NCI-H510A treated with DMSO at 0.1 percent for 48 hours (cell line): ENCODE results near the gene NAA10.

ENCODE experiments used
- DNase-seq: peaks from one replicate; lab custom pipeline; 2025; lab: John Stamatoyannopoulos, UW

The NAA10 gene

DNA sequence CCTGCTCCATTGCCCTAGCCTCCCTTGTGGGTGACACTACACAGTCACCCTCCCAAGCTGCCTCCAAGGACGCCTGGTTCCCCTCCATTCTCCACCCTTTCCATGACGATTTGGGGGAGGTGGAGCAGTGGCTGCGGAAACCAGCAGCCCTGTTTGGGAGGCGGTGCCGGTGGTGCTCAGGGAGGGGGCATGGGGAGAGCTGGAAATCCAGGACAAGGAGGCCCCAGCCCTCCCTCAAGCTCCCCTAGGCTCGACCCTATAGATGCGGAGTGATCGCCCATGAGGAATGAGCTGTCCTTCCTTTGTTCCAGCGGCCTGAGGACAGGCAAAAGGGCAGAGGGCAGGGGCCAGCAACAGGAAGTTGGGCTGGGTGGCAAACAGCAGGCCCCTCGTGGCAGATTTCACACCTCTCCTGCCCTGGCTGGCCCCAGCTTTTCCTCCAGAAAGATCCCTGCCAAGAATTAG lies 13.2 kb upstream of the NAA10 start:
- no peak for DNase-seq

- DNase-seq: peak; percentile 59
Observed at GRCh38 chrX:153947009-153947769, 12.4 kb upstream of the NAA10 start.

DNA sequence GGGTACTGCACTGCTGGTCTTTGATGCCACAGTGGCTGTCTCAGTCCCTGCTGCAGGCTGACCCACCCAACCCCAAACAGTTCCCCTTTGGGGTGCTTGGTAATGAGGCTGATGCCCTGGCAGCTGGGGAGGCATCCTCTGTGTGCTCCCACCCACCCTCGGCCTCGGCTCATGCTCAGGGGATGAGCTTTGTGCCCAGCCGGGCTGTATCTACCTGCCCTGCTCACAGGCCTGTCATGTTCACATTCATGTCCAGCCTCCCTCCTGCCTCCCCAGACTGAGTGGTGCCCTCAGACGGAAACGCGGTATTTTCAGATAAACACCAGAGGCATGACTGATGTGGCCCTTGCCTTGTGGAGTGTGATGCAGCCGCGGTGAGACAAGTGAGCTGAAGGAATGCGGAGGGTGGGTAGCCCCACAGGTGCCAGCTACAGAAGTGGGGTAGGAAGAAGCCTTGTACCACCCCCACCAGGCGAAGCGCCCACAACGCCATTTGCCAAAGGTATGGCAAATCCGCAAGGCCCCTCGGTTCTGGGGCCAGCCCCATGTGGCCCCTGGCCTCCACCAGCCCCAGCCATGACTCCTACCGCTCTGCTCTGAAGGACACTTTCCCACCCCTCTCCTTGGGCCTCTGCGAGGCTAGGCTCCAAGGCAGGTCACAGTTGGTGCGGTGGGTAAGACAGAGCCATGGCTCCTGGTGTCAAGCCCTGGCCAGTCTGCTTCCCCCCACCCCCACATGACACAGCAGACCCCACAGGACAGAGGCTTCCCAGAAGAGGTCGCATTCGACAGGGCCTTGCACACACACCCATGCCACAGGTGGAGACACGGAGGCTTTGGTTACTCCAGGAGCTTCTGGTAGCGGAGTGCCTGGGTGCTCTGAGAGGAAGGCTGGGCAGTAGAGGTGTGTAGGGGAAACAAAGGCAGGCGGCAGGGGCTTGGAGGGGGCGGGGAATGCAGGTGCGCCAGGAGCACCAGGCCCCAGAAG lies 11.4 kb upstream of the NAA10 start:
- DNase-seq: no peak

DNA sequence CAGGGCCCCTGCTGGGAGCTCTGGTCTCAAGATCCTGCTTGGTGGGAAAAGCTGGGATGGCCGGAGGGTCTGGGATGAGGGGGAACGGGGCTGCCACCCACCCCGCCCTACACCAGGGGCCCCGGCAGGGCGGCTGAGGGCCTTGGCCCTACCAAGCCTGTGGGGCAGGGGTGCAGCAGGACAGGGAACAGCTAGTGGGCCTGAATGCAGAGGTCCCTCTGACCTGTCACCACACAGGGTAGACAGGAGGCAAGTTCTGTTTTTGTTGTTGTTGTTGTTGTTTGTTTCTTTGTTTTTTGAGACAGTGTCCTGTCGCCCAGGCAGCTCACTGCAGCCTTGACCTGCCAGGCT lies 9.9 kb upstream of the NAA10 start:
- DNase-seq: no peak

DNA sequence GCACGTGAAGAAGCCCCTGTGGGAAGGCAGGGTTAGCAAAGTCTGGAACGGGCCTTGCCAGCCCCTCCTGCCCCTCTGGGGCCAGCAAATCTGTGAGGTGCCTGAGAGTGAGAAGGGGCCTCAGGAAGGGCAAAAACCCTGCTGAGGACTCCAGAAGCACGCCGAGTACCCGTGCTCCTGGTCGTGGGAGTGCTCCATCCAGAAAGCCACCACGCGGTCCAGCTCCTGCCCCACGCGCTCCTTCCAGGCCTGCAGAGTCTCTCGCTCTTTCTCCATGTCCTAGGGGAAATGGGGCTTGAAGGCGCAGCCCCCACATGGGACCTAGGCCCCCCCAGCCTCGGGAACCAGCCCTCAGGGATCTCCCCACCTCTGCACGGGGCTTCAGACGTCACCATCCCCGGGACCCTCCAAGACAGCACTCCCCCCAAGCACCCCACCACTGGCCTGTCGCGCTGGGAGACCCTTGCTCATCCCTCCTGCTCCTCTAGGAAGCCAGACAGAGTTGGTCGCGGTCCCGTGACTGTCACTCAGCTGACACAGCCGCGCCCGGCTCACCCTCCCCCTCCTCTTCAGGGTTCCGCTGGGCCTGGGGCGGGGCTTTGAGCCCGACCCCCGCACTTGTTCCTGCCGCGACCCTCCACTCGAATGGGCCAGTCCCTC lies 9.4 kb upstream of the NAA10 start, which contains the start of gene RENBP:
Gene RENBP, minus strand, starts transcription at position 504 of the 660 bp plus-strand sequence. Its CDS starts 33 bp downstream, at position 471.
- DNase-seq: no peak

GRCh38 chrX:153941336-153942252 lies 6.8 kb upstream of the NAA10 start:
- DNase-seq: no peak

DNA sequence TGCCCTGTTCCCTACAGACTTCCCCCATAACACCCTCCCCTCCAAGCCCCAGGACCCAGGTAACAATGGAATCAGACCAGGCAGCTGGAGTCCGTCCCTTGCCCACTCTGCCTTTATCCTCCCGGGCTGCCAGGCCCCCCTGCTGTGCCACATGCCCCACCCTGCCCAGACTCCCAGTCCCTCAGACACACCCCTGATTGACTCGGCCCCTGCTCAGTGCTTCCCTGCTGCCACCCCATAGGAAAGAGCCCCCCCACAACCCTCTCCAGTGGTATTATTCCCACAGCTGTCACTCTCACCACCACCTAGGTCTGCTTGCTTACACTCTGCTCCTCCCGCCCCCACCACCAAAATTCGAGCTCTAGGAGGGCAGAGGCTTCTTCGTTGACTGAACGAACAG lies 4.7 kb upstream of the NAA10 start:
- DNase-seq: no peak

DNA sequence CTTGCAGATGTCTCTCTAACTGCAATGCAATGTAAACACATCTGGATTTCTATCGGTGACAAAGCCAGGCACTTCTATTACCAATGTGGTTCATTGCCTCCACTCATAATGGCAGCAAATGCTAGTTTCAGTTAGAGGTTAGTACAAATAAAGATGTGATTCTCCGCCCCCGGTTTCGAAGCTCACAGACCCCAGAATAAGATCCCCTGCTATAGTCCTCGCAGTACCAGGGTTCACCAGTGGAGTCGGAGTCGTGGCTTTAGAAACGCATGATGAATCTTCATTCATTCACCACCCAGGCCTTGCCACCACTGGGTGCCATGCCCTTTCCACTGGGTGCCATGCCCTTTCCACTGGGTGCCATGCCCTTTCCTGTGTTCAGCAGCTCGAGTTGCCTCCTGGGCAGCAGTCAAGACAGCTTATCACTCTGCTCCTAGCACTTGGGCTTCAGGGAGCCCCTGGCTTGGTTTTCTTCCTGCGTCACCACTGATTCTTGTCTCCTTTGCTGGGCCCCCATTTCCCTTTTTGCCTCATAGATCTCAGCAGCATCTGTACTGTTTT lies 3.5 kb upstream of the NAA10 start:
- DNase-seq: no peak

DNA sequence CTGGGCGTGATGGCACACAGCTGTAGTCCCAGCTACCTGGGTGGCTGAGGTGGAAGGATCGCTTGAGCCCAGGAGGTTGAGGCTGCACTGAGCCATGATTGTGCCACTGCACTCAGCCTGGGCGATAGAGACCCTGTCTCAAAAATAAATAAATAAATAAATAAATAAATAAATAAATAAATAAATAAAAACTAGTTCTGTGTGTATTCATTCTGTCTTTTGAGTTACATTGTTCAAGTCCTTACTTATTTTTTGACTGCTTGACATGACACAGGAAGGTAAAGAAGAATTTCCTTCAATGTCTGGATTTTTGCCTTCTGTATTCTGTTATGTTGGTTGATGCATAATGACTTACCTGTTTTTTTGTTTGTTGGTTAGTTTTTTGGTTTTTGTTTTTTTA lies 2.2 kb upstream of the NAA10 start:
- no peak for DNase-seq

GRCh38 chrX:153935326-153935851 lies 552 bp upstream of the NAA10 start:
- DNase-seq: peak; percentile 26

DNA sequence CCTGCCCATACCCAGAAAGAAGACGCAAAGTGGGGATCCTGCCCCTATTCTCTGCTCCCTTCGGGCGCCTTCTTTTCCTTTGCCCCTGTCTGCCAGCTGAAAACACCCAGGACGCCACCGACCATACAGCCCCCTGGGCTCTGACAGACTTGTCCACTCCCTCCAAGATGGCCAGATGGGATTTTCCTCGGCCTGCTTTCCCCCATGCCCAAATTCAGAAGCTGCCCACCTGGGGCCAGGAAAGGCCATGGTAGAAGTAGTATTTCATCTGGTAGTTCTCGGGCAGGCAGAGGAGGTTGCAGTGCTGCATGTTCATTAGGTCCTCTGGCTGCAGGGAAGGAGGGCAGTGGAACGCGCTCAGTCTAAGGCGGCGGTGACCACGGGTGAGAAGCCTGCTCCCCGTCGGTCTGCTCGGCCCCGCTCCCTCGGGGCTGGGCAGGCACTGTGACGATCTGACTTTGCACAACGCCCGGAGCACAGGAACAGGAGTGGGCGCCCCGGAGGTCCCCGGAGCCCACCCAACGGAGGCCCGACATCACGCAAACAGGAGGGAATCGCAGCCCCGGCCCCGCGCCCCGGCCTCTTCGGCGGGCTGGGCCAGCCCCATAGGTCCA lies 582 bp downstream of the NAA10 start:
- no peak for DNase-seq

GRCh38 chrX:153933748-153934147 lies 1.1 kb downstream of the NAA10 start:
- DNase-seq: no peak

DNA sequence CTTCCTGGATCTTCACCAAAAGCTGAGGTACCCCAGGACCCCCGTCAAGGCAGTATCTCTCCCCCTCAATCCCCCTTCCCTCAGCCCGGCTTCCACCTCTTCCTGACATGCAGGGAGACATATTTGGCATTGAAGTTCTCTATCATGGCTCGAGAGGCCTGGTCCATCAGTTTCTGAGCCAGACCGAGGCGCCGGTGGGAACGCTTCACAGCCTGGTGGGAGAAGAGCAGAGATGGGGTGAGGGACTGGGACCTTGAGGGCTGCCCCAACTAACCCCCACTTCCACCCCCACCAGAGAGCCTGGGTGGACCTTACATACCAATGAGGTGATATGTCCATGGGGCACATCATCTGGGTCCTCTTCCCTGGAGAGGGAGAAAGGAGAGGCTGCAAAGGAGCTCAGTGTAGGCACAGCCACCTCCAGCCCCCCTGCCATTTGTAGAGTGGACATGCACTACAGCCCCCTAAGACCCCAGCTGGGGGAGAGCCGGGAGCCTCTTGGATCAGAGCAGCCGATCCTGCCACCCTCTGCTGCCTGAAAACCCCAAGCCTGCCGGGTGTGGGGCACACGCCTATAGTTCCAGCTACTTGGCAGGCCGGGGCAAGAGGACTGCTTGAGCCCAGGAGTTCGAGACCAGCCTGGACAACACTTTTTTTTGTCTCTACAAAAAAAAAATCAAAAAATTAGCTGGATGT lies 2.5 kb downstream of the NAA10 start:
- no peak for DNase-seq

DNA sequence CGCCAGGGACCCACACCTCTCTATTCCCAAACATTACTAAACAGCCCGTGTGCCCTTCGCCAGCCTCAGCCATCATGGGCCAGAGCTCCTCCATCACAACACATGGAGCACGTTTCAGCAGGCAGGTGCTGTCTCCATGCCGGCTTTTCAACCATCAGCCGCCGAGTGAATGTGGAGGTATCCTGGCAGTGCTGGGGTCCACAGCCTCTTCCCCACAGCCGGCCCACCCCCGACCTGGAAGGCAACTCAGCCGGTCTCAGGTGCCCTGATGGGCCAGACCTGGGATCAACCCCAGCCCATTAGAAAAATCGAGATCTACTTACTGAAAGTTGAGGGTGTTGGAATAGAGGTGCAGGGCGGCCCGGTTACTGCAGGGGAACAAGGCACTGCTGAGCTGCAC lies 3.1 kb downstream of the NAA10 start:
- no peak for DNase-seq

- no peak for DNase-seq
Observed at GRCh38 chrX:153931151-153931550, 3.7 kb downstream of the NAA10 start.

DNA sequence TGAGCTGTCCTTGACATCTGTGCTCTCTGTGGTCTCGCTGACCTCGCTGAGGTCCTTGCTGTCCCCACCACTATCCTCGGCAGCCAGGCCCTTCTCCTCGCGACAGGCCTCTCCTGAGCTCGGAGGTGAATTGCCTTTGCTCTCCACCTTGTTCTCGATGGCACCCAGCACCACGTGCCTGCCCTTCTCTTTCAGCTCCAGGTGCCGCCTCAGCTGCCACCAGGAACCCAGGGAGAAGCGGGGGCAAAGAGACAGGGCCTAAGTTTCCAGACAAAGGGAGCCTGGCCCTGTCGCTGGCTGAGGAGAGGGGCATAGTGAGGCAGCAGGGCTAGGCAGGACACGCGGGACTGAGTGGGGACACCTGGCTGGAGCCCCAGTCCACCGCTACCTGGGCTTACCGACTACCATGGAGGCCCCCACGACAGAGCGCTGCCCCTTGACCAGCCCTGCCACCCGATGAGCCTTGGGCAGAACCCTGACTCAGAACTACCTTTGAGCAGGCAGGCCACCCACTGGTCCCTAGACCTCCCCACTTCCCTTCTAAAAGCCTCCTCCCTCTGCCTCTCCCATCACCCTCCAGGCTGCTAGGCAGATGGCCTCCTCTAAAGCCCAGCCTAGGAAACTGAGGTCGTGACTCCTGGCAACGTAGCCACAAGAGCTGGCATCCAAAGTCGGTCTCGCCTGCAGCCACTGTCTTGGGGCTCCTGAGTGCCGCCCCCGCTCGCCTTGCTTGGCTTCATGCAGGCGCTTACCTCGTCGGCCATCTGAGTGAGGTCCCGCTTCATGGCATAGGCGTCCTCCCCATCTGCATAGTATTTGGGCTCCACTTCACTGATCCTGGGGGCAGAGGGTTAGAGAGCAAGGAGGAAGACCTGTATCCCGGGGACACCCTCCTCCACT lies 4.6 kb downstream of the NAA10 start:
- DNase-seq: no peak

DNA sequence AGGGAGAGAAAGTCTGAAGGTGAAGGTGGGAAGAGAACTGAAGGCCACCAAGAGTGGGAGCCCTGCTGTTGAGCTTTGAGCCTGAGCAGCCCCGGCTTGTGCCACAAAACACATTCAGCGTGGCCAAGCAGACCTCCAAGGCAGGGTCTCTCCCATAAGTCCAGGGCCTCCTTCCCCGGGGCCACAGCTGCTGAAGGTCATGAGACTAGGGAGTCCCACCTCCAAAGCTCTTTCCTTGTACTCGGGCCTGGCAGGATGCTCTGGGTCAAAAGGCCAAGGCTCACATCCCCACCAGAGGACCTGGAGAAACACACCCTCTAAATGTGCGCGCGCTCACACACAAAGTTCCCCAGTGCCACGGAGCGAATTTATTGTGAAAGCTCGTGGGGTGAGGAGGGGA lies 5.3 kb downstream of the NAA10 start:
- no peak for DNase-seq

DNA sequence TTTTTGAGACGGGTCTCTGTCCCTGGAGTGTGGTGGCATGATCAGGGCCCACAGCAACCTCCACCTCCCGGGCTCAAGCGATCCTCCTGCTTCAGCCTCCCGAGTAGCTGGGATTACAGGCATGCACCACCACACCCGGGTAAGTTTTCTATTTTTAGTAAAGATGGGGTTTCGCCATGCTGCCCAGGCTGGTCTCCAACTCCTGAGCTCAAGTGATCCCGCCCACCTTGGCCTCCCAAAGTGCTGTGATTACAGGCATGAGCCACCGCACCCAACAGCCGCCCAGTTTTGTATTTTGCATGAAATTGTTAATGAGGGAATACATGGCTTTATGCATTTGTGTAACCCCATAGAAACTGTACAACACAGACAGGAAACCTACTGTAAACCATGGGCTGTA lies 6.0 kb downstream of the NAA10 start:
- no peak for DNase-seq
